T-helper 22 cell (primary cell): ENCODE data around the gene RHOT1.
"Not testable (repeated sequence)": the region's sequence is repeated elsewhere in the genome, so short reads cannot be mapped to it uniquely, and the experiment has no call there.

Experiments
- DNase-seq: peaks from one replicate; pipeline ENCODE4 v3.0.0-alpha.2; 2020; ENCODE audit warnings: low read depth

Gene RHOT1

GRCh38 chr17:32159586-32160438 lies 17.5 kb downstream of the RHOT1 start:
- DNase-seq: no peak

- DNase-seq: no peak
Measured at GRCh38 chr17:32160526-32160925, 18.2 kb downstream of the RHOT1 start.

- no peak for DNase-seq
Measured at GRCh38 chr17:32161029-32161428, 18.7 kb downstream of the RHOT1 start.

- DNase-seq: no peak
Measured at GRCh38 chr17:32161506-32162365, 19.4 kb downstream of the RHOT1 start.

- no peak for DNase-seq
Measured at GRCh38 chr17:32174889-32175288, 32.6 kb downstream of the RHOT1 start.

GRCh38 chr17:32178679-32179078 lies 36.4 kb downstream of the RHOT1 start:
- not testable (repeated sequence) for DNase-seq

- DNase-seq: not testable (repeated sequence)
Measured at GRCh38 chr17:32179103-32179502, 36.8 kb downstream of the RHOT1 start.

GRCh38 chr17:32179526-32179925 lies 37.2 kb downstream of the RHOT1 start:
- DNase-seq: not testable (repeated sequence)

GRCh38 chr17:32180262-32180661 lies 38.0 kb downstream of the RHOT1 start:
- DNase-seq: not testable (repeated sequence)

- DNase-seq: no peak
Measured at GRCh38 chr17:32185875-32186274, 43.6 kb downstream of the RHOT1 start.

- DNase-seq: no peak
Measured at GRCh38 chr17:32187271-32187670, 45.0 kb downstream of the RHOT1 start.

GRCh38 chr17:32189343-32189742 lies 47.0 kb downstream of the RHOT1 start:
- no peak for DNase-seq

- no peak for DNase-seq
Measured at GRCh38 chr17:32191306-32191705, 49.0 kb downstream of the RHOT1 start.

GRCh38 chr17:32192379-32192778 lies 50.1 kb downstream of the RHOT1 start:
- DNase-seq: no peak

- no peak for DNase-seq
Measured at GRCh38 chr17:32197987-32198386, 55.7 kb downstream of the RHOT1 start.

GRCh38 chr17:32206861-32207260 lies 64.6 kb downstream of the RHOT1 start:
- DNase-seq: no peak

GRCh38 chr17:32208436-32208835 lies 66.1 kb downstream of the RHOT1 start:
- no peak for DNase-seq

- DNase-seq: no peak
Measured at GRCh38 chr17:32209608-32210007, 67.3 kb downstream of the RHOT1 start.

- DNase-seq: no peak
Measured at GRCh38 chr17:32211671-32212070, 69.4 kb downstream of the RHOT1 start.

- DNase-seq: no peak
Measured at GRCh38 chr17:32215696-32216095, 73.4 kb downstream of the RHOT1 start.

- DNase-seq: no peak
Measured at GRCh38 chr17:32222621-32223020, 80.3 kb downstream of the RHOT1 start.

GRCh38 chr17:32223703-32224102 lies 81.4 kb downstream of the RHOT1 start:
- DNase-seq: no peak

GRCh38 chr17:32226886-32227285 lies 84.6 kb downstream of the RHOT1 start:
- DNase-seq: no peak
